Measurements from ENCODE around the gene PXYLP1. TPM values are rescaled to one million over a fixed set of nuclear protein-coding genes. Genes with fewer than 3 reads are reported as not detected.

Gene PXYLP1
- total RNA-seq, 1 experiment from 2014 or later: 16.3 TPM

DNA sequence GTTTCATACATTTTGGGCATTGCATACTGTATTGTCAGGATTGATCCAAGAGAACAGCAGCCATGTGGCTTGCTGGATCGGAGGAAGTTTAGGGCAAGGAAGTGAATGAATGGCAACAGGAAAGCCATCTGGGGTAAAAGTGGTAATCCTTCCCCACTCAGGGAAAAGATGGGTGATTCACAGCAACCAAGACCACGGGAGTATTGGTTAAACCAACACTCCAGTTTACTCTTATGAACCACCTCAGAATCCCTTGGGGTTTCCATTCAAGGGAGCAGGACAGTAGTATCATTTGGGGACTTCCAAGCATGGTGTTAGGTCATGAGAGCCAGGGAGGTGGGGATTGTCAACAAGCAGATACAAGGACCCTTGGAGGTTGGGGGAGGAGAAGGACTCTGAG lies 111.5 kb downstream of the PXYLP1 start:
- Mint-ChIP-seq H3K27me3 (ENCODE audit: unreplicated experiment) (no peaks in the 10 kb centered on the region), H3K27ac (ENCODE audit: unreplicated experiment) (no peak overlapping the region), H3K4me1 (ENCODE audit: low read depth, unreplicated experiment) (peaks cover 18% of the 10 kb centered on the region), H3K9me3 (ENCODE audit: low read depth, unreplicated experiment) (peaks cover 5% of the 10 kb centered on the region), H3K4me3 (ENCODE audit: low read depth, unreplicated experiment) (no peak overlapping the region), H3K36me3 (ENCODE audit: insufficient read depth, unreplicated experiment) (no peaks in the 10 kb centered on the region)
- BruUV-seq (replicated peaks): no TSS peak
- no peak for DNase-seq
- TF ChIP-seq CTCF (IDR thresholded peaks at IDR 0.05; ENCODE audit: unreplicated experiment): no peak
- intact Hi-C loops (cut with micrococcal nuclease; ENCODE audit: unreplicated experiment): no loop called here
- CTCF ChIA-PET: interaction anchor here (1.0 to 1.4 kb wide), 2 partner anchors 109 to 112 kb away, joined by 3 to 4 read pairs; no protein-coding TSS in a partner anchor

DNA sequence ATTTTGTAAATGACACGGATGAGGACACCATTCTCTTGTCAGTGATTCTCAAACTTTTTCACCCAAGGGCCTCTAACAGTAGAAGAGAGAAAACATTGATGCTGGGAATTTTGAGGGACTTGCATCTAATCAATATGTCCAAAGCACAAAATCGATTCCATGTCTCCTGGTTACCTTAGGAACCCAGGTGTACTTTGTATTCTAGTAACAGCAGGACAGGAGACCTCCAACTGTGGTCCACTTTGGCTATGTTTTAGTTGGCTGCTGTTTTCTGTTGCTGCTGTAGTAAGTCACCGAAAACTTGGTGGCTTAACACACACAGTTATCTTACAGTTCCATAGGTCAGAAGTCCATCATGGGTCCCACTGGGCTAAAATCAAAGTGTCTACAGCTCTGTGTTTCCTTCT lies 112.2 kb downstream of the PXYLP1 start:
- Mint-ChIP-seq H3K4me1 (ENCODE audit: low read depth, unreplicated experiment) (peaks cover 18% of the 10 kb centered on the region), H3K27me3 (ENCODE audit: unreplicated experiment) (no peaks in the 10 kb centered on the region), H3K4me3 (ENCODE audit: low read depth, unreplicated experiment) (no peak overlapping the region), H3K27ac (ENCODE audit: unreplicated experiment) (no peak overlapping the region), H3K36me3 (ENCODE audit: insufficient read depth, unreplicated experiment) (no peaks in the 10 kb centered on the region), H3K9me3 (ENCODE audit: low read depth, unreplicated experiment) (peaks cover 5% of the 10 kb centered on the region)
- DNase-seq: no peak
- no peak for TF ChIP-seq CTCF (IDR thresholded peaks at IDR 0.05; ENCODE audit: unreplicated experiment)
- BruUV-seq (replicated peaks): no TSS peak
- intact Hi-C loops (cut with micrococcal nuclease; ENCODE audit: unreplicated experiment): no loop called here
- CTCF ChIA-PET: interaction anchor here (1.4 kb wide), 1 partner anchor 111 kb away, joined by 4 read pairs; no protein-coding TSS in a partner anchor

Other genes starting within 250 kb of the PXYLP1 start
- gene SPSB4, start 180.5 kb upstream of the PXYLP1 start, total RNA-seq (2022): not detected in 2 replicates
- 95.9 and 99.1 TPM in 2 replicates for gene ZBTB38, start 136.7 kb downstream of the PXYLP1 start, total RNA-seq (2022)